ENCODE results near the gene SCN3B. TPM values are rescaled to one million over a fixed set of nuclear protein-coding genes. Genes with fewer than 3 reads are reported as not detected.

The SCN3B gene
- total RNA-seq, 4 donors from 2014 or later: 0.20 to 1.1 (median 0.58) TPM

DNA sequence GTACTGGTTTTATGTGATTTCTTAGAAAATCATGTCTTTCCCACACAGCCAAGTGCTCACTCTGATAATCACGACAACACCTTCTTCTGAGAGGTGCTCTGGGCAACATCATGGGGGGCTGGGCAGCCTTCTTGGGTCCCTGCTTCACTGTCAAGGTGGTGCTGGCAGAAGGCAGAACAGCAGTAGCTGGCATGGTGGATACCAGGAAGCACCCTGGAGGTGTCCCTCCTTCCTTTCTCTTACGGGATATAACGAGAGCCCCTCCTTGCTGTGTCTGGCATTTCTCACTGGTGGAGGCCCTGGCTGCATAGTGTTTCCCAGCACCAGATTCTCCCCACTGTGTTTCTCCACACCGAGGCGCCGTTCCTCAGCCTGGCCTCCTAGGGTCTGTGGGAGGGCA lies 60.9 kb downstream of the SCN3B start:
- Histone ChIP-seq H3K27me3 (no peaks in the 10 kb centered on the region), H3K4me1 (peaks cover 0 to 16% (median 13%) of the 10 kb centered on the region in 4 donors), H3K9me3 (no peaks in the 10 kb centered on the region), H3K36me3 (no peaks in the 10 kb centered on the region), H3K27ac (no peak overlapping the region), H3K4me3 (no peak overlapping the region)
- 79 to 90% methylated on average over 3 to 6 of the region's 6 CpGs for WGBS, 2 donors (ENCODE audit: low coverage in 1 of 2)
- intact Hi-C loops (cut with DNase I; ENCODE audit: low total_unique reads): no loop called here
- in situ Hi-C loops (cut with MboI; ENCODE audit: low pct_ligation_motif_present in 1 of 4, low pct_unique_long_range_greater_than_20kb in 1 of 4, low sequenced_read_pairs in 3 of 4): no loop called here
- TF ChIP-seq POLR2AphosphoS5 (IDR thresholded peaks at IDR 0.05) (no peak), POLR2A (IDR thresholded peaks at IDR 0.05) (no peak), EP300 (IDR thresholded peaks at IDR 0.05; ENCODE audit: low read depth) (no peak)
- DNase-seq: no peak

DNA sequence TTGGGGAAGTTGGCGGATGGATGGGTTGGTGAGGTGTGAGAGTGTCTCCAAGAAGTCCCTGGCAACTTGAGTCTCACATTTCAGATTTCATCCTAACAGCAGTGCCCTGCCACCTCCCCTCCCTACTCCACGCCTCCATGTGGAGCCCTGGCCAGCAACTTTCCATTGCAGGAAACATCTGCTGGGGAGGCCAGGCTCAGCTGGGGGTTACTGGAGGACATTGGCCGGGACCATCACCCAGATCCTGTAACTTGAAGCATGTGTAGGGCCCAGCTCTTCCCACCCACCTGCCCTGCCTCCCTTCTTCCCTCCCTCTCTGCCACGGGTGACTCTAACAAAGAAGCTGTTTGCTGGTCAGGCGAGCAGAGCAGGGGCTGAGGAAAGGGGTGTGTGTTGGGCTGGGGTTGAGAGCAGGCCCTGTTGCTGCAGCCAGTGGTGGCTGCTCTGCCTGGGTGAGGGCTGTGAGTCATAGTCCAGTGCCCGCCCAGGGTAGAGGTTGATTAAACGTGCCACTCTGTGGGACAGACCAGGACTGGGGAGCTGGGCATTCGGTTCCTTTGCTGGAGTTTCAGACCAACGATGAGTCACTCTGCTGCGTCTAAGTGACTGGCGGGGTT lies 64.0 kb downstream of the SCN3B start:
- DNase-seq: peak; percentile 66
- TF ChIP-seq, protein P1, sequence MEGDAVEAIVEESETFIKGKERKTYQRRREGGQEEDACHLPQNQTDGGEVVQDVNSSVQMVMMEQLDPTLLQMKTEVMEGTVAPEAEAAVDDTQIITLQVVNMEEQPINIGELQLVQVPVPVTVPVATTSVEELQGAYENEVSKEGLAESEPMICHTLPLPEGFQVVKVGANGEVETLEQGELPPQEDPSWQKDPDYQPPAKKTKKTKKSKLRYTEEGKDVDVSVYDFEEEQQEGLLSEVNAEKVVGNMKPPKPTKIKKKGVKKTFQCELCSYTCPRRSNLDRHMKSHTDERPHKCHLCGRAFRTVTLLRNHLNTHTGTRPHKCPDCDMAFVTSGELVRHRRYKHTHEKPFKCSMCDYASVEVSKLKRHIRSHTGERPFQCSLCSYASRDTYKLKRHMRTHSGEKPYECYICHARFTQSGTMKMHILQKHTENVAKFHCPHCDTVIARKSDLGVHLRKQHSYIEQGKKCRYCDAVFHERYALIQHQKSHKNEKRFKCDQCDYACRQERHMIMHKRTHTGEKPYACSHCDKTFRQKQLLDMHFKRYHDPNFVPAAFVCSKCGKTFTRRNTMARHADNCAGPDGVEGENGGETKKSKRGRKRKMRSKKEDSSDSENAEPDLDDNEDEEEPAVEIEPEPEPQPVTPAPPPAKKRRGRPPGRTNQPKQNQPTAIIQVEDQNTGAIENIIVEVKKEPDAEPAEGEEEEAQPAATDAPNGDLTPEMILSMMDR (IDR thresholded peaks at IDR 0.05): no peak
- TF ChIP-seq EP300 (IDR thresholded peaks at IDR 0.05; ENCODE audit: low read depth) (no peak), POLR2A (IDR thresholded peaks at IDR 0.05) (no peak), POLR2AphosphoS5 (IDR thresholded peaks at IDR 0.05) (no peak)
- Histone ChIP-seq H3K27me3 (no peaks in the 10 kb centered on the region), H3K36me3 (no peaks in the 10 kb centered on the region), H3K4me1 (peaks cover 0 to 34% (median 25%) of the 10 kb centered on the region in 4 donors), H3K27ac (peak overlapping the region in 1 of 4 donors; percentile 5), H3K4me3 (no peak overlapping the region), H3K9me3 (no peaks in the 10 kb centered on the region)
- WGBS, 2 donors (ENCODE audit: low coverage in 1 of 2): 49% methylated on average over 11 of the region's 11 CpGs; no CpG with 5 or more reads in 1 of the 2 donors
- in situ Hi-C loops (cut with MboI; ENCODE audit: low pct_ligation_motif_present in 1 of 4, low pct_unique_long_range_greater_than_20kb in 1 of 4, low sequenced_read_pairs in 3 of 4): no loop called here
- intact Hi-C loops (cut with DNase I; ENCODE audit: low total_unique reads): no loop called here

DNA sequence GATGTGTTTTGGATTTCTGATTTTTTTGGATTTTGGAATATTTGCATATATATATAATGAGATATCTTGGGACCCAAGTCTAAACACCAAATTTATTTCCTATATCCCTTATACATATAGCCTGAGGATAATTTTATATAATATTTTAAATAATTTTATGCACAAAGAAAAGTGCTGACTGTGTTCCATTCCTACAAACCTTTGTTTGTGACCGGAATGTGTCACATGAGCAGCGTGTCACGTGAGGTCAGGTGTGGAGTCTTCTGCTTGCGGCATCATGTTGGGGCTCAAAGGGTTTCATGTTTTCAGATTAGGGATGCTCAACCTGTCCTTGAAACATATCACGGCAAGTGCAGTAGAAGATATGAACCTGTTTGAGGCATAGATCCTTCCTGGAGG lies 65.6 kb downstream of the SCN3B start:
- H3K27ac ChIP-seq: no peak overlapping the region
- DNase-seq: no peak
- in situ Hi-C loops (cut with MboI; ENCODE audit: low pct_ligation_motif_present in 1 of 4, low pct_unique_long_range_greater_than_20kb in 1 of 4, low sequenced_read_pairs in 3 of 4): no loop called here

DNA sequence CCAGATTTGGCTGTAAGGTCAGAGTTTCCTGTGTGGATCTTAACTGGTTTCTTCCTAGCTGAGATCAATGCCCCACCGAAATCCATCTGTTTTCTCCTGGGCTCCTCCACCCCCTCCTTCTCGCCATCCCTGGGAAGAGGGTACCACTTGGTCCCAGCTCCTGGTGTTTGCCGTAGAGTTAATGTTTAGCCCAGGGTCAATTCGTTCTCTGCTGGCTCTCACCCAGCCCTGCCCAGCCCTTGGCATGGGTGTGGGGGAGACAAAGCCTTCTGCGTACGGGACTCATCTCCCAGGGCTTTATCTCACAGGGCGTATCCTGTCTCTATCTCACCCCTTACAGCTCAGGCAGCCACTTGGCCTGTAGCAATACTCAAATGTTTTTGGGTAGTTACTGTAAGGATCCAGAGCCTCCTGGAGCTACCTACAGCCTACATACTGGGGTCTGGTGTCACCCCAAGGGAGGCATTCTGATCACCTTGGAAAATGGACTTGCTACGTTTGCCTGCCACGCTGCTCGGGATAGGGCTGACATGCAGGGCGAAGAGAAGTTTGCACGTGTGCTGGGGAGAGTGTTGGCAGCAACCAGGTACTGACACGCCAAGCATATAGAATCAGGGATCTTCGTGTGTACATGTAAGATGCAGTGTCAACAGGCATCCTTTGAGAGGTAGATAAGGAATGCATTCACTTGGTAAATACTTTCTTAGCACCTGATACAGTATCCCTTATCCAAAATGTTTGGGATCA lies 66.1 kb downstream of the SCN3B start:
- peak overlapping the region in 1 of 4 donors; percentile 51 for H3K27ac ChIP-seq
- no peaks in the 10 kb centered on the region for H3K27me3 ChIP-seq
- intact Hi-C loops (cut with DNase I; ENCODE audit: low total_unique reads): no loop called here
- DNase-seq: peak; percentile 77
- in situ Hi-C loops (cut with MboI; ENCODE audit: low pct_ligation_motif_present in 1 of 4, low pct_unique_long_range_greater_than_20kb in 1 of 4, low sequenced_read_pairs in 3 of 4): no loop called here
- H3K9me3 ChIP-seq: no peaks in the 10 kb centered on the region
- no peaks in the 10 kb centered on the region for H3K36me3 ChIP-seq
- no peak overlapping the region for H3K4me3 ChIP-seq
- TF ChIP-seq, protein P1 (IDR thresholded peaks at IDR 0.05): no peak
- TF ChIP-seq POLR2AphosphoS5 (IDR thresholded peaks at IDR 0.05) (no peak), EP300 (IDR thresholded peaks at IDR 0.05; ENCODE audit: low read depth) (no peak), POLR2A (IDR thresholded peaks at IDR 0.05) (no peak)
- WGBS, 2 donors (ENCODE audit: low coverage in 1 of 2): 52% methylated on average over 14 of the region's 14 CpGs; no CpG with 5 or more reads in 1 of the 2 donors
- peaks cover 0 to 37% (median 28%) of the 10 kb centered on the region in 4 donors for H3K4me1 ChIP-seq

More for the DNA sequence above, 65.6 kb downstream of the SCN3B start:
- intact Hi-C loops (cut with DNase I; ENCODE audit: low total_unique reads): no loop called here
- no peak for TF ChIP-seq POLR2A (IDR thresholded peaks at IDR 0.05)
- no peak for TF ChIP-seq EP300 (IDR thresholded peaks at IDR 0.05; ENCODE audit: low read depth)
- no peak for TF ChIP-seq POLR2AphosphoS5 (IDR thresholded peaks at IDR 0.05)
- TF ChIP-seq, protein P1 (IDR thresholded peaks at IDR 0.05): no peak
- no peak overlapping the region for H3K4me3 ChIP-seq
- H3K4me1 ChIP-seq: peaks cover 0 to 37% (median 28%) of the 10 kb centered on the region in 4 donors
- WGBS, 2 donors (ENCODE audit: low coverage in 1 of 2): 96 to 100% methylated on average over 4 to 5 of the region's 5 CpGs
- no peaks in the 10 kb centered on the region for H3K36me3 ChIP-seq
- no peaks in the 10 kb centered on the region for H3K9me3 ChIP-seq
- no peaks in the 10 kb centered on the region for H3K27me3 ChIP-seq
